Measurements from ENCODE around the gene CERKL.

DNA sequence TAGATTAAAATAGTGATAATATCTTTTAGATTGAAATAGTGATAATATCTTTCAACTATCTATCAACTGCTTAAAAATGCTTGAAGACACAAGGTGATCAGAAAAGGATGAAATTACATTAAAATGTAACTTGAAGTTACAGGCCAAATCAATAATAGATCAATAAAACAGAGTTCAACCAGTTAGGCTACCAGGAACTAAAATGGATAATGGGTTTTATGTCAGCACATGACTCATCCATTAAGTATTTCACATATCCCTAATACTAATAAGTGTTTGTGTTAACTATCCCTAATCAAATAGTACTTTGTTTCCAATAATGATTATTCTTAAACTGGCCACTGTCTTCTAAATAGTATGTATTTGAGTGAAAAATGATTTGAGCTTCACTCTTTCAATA lies 33.7 kb downstream of the CERKL start:
- TF ChIP-seq POLR2A (IDR thresholded peaks at IDR 0.05) (no peak), CTCF (IDR thresholded peaks at IDR 0.05) (no peak)
